ENCODE results near the gene TAS2R30. TPM values are rescaled to one million over a fixed set of nuclear protein-coding genes. Genes with fewer than 3 reads are reported as not detected.
A peak's percentile ranks its signal among the peaks of the same experiment; 100 is the strongest.

Gene TAS2R30
- total RNA-seq, 2 donors from 2014 or later, result 1.5 to 3.7 TPM

- Histone ChIP-seq H3K27ac (peak overlapping the region; percentile 90 to 93), H3K4me1 (replicated peaks) (no peaks in the 10 kb centered on the region), H3K4me3 (peak overlapping the region; percentile 89 to 97), H3K27me3 (replicated peaks; ENCODE audit: insufficient read depth) (no peaks in the 10 kb centered on the region), H3K36me3 (no peaks in the 10 kb centered on the region), H3K9me3 (no peaks in the 10 kb centered on the region)
- DNase-seq (ENCODE audit: low spot score), result no peak
- 2% methylated on average over 10 of the region's 10 CpGs for WGBS
- TF ChIP-seq CTCF (IDR thresholded peaks at IDR 0.05) (no peak), POLR2AphosphoS5 (IDR thresholded peaks at IDR 0.05) (no peak), POLR2A (IDR thresholded peaks at IDR 0.05) (no peak)
- intact Hi-C loops (cut with DNase I), result no loop called here
Observed at GRCh38 chr12:11171969-11172675, 37.7 kb upstream of the TAS2R30 start.

- no peaks in the 10 kb centered on the region for H3K9me3 ChIP-seq
- peak within 1 kb of the TSS; percentile 89 to 97 for H3K4me3 ChIP-seq
- intact Hi-C loops (cut with DNase I), result no loop called here
- no peaks in the 10 kb centered on the region for H3K36me3 ChIP-seq
- TF ChIP-seq POLR2AphosphoS5 (IDR thresholded peaks at IDR 0.05) (peak; percentile 76), CTCF (IDR thresholded peaks at IDR 0.05) (no peak), POLR2A (IDR thresholded peaks at IDR 0.05) (peak; percentile 30)
- no peaks in the 10 kb centered on the region for H3K4me1 ChIP-seq (replicated peaks)
- H3K27me3 ChIP-seq (replicated peaks; ENCODE audit: insufficient read depth), result no peaks in the 10 kb centered on the region
- WGBS, result under 1% methylated on average over 61 of the region's 70 CpGs
- peak within 1 kb of the TSS; percentile 90 to 93 for H3K27ac ChIP-seq
- DNase-seq (ENCODE audit: low spot score), result peak; percentile 88
Observed at GRCh38 chr12:11171145-11171968, 36.9 kb upstream of the TAS2R30 start, which contains the start of gene SMIM10L1. SMIM10L1 (plus strand) TSS chr12:11171194; CDS start chr12:11171357, 163 bp downstream.

- Histone ChIP-seq H3K27me3 (replicated peaks; ENCODE audit: insufficient read depth) (no peaks in the 10 kb centered on the region), H3K9me3 (no peaks in the 10 kb centered on the region), H3K27ac (peak overlapping the region; percentile 90 to 93), H3K36me3 (no peaks in the 10 kb centered on the region), H3K4me3 (peak overlapping the region; percentile 89 to 97), H3K4me1 (replicated peaks) (no peaks in the 10 kb centered on the region)
- DNase-seq (ENCODE audit: low spot score), result no peak
- TF ChIP-seq POLR2A (IDR thresholded peaks at IDR 0.05), result no peak
- TF ChIP-seq CTCF (IDR thresholded peaks at IDR 0.05), result no peak
- TF ChIP-seq POLR2AphosphoS5 (IDR thresholded peaks at IDR 0.05), result no peak
- 2% methylated on average over 4 of the region's 4 CpGs for WGBS
- intact Hi-C loops (cut with DNase I), result no loop called here
Observed at GRCh38 chr12:11170810-11171144, 36.3 kb upstream of the TAS2R30 start.

GRCh38 chr12:11166300-11166699 is 31.9 kb upstream of the TAS2R30 start:
- no peaks in the 10 kb centered on the region for H3K9me3 ChIP-seq
- TF ChIP-seq POLR2A (IDR thresholded peaks at IDR 0.05) (no peak), POLR2AphosphoS5 (IDR thresholded peaks at IDR 0.05) (no peak), CTCF (IDR thresholded peaks at IDR 0.05) (no peak)
- no peak overlapping the region for H3K4me3 ChIP-seq
- no peaks in the 10 kb centered on the region for H3K36me3 ChIP-seq
- H3K27ac ChIP-seq, result no peak overlapping the region
- intact Hi-C loops (cut with DNase I), result no loop called here
- no peak for DNase-seq (ENCODE audit: low spot score)
- no peaks in the 10 kb centered on the region for H3K4me1 ChIP-seq (replicated peaks)
- no peaks in the 10 kb centered on the region for H3K27me3 ChIP-seq (replicated peaks; ENCODE audit: insufficient read depth)

All from prostate gland (tissue), 2 donors.